Osteoblast (primary cell): ENCODE data around the gene IFRD2. TPM values are rescaled to one million over a fixed set of nuclear protein-coding genes. Genes with fewer than 3 reads are reported as not detected.
"Not testable (repeated sequence)": the region's sequence is repeated elsewhere in the genome, so short reads cannot be mapped to it uniquely, and the experiment has no call there.

ENCODE experiments used
- DNase-seq: peaks from one replicate; pipeline ENCODE4 v3.0.0; 2011; ENCODE audit warnings: low spot score, mixed read lengths; ENCODE audit not compliant: insufficient read length; ENCODE audit errors: missing footprints
- H2AFZ ChIP-seq: 2 replicates; pipeline ENCODE4 v1.6.0; 2011; ENCODE audit warnings: mild to moderate bottlenecking, low read length
- H3K27ac ChIP-seq: 2 replicates; pipeline ENCODE4 v1.5.1; 2011; ENCODE audit warnings: mild to moderate bottlenecking, low read depth, low read length, moderate library complexity
- H3K27me3 ChIP-seq: 2 replicates; pipeline ENCODE4 v1.6.0; 2012; ENCODE audit warnings: mild to moderate bottlenecking, control low read depth, inconsistent platforms, low read length, moderate library complexity; ENCODE audit not compliant: insufficient read depth
- H3K36me3 ChIP-seq: 2 replicates; pipeline ENCODE4 v1.5.1; 2011; ENCODE audit warnings: mild to moderate bottlenecking, low read length, control low read depth, moderate library complexity; ENCODE audit not compliant: insufficient read depth
- H3K4me1 ChIP-seq: 2 replicates; pipeline ENCODE4 v1.5.1; 2011; ENCODE audit warnings: mild to moderate bottlenecking, low read length, control low read depth, moderate library complexity; ENCODE audit not compliant: insufficient read depth
- H3K4me2 ChIP-seq: 2 replicates; pipeline ENCODE4 v1.6.0; 2011; ENCODE audit warnings: mild to moderate bottlenecking, low read length; ENCODE audit not compliant: insufficient read depth
- H3K4me3 ChIP-seq: fragments of 200-600 bp; sonication (generic); 3 replicates; pipeline ENCODE4 v1.5.1; 2012; ENCODE audit warnings: mild to moderate bottlenecking, low read length, inconsistent platforms; ENCODE audit not compliant: insufficient read depth
- H3K79me2 ChIP-seq: 2 replicates; pipeline ENCODE4 v1.6.0; 2012; ENCODE audit warnings: mild to moderate bottlenecking, low read length, control low read depth, inconsistent platforms; ENCODE audit not compliant: insufficient read depth
- H3K9me3 ChIP-seq: 2 replicates; pipeline ENCODE4 v1.5.1; 2011; ENCODE audit warnings: low read depth, low read length, control low read depth
- H4K20me1 ChIP-seq: 2 replicates; pipeline ENCODE4 v1.6.0; 2012; ENCODE audit warnings: mild to moderate bottlenecking, low read length, control low read depth; ENCODE audit not compliant: insufficient read depth
- total RNA-seq: library from RNA; depleted of rRNA; stranded (reverse); fragments of >200 nt; gene quantifications from 2 replicates; pipeline ENCODE4 v1.2.3, GENCODE V29; 2012
- TF ChIP-seq, protein P1 (sequence below): IDR thresholded peaks from 2 replicates; pipeline ENCODE4 v1.5.1; 2011; ENCODE audit warnings: mild to moderate bottlenecking, low read depth, low read length, moderate library complexity; ENCODE audit errors: extremely low read depth

The IFRD2 gene
- total RNA-seq, 1 donor = 65.1 TPM

DNA sequence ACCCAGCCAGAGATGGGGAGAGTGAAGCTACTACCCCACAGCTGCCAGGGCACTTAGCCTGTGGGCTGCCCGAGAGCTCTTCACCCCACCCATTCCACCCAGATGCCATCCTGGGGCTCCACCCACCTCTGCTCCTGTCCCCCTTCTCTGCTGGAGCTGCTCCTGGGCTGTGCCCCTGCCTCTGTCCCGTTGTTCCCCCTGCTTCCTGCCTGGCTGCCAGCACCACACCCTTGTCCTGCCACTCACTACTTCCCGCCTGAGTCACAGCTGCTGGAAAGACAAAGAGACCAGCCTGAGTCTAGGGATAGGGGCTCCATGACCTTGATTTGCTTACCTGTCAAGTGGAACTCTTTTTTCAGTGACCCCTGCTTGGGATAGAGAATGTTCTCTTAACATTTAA lies 43.8 kb downstream of the IFRD2 start:
- Histone ChIP-seq H3K4me2 (no peak overlapping the region), H3K4me3 (no peak overlapping the region), H4K20me1 (peaks cover 77% of the 10 kb centered on the region), H3K27me3 (no peaks in the 10 kb centered on the region), H3K79me2 (peaks cover 91% of the 10 kb centered on the region), H3K36me3 (peaks cover 33% of the 10 kb centered on the region), H3K27ac (peak overlapping the region; percentile 15), H3K4me1 (peaks cover 64% of the 10 kb centered on the region), H2AFZ (no peak overlapping the region), H3K9me3 (no peaks in the 10 kb centered on the region)
- TF ChIP-seq, protein P1, sequence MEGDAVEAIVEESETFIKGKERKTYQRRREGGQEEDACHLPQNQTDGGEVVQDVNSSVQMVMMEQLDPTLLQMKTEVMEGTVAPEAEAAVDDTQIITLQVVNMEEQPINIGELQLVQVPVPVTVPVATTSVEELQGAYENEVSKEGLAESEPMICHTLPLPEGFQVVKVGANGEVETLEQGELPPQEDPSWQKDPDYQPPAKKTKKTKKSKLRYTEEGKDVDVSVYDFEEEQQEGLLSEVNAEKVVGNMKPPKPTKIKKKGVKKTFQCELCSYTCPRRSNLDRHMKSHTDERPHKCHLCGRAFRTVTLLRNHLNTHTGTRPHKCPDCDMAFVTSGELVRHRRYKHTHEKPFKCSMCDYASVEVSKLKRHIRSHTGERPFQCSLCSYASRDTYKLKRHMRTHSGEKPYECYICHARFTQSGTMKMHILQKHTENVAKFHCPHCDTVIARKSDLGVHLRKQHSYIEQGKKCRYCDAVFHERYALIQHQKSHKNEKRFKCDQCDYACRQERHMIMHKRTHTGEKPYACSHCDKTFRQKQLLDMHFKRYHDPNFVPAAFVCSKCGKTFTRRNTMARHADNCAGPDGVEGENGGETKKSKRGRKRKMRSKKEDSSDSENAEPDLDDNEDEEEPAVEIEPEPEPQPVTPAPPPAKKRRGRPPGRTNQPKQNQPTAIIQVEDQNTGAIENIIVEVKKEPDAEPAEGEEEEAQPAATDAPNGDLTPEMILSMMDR = no peak
- DNase-seq = peak; percentile 89

DNA sequence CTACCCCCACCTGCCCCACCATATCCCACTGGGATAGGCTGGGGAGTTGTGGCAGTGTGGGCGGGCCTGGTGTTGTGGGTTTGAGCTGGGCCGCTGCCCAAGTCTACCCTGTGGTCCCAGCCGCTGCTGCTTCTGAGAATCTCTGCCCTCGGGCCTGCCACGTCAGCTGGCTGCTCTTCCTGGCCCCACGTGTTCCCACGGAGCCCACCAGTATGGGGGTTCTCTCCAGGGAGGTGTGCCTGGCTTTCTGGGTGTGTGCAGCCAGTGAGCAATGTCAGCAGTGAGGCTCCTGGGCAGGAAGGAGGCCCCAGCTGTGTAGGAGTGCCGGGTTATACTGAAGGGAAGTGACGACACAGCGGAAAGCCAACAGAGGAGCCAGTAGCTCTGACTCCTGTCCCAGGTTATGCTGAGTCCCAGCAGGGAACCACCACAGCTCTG lies 45.7 kb downstream of the IFRD2 start:
- H3K27ac ChIP-seq = peak overlapping the region; percentile 95
- H3K27me3 ChIP-seq = no peaks in the 10 kb centered on the region
- peaks cover 77% of the 10 kb centered on the region for H3K4me1 ChIP-seq
- peaks cover 91% of the 10 kb centered on the region for H3K79me2 ChIP-seq
- H3K4me2 ChIP-seq = peak overlapping the region; percentile 85
- peak overlapping the region; percentile 69 for H3K4me3 ChIP-seq
- no peaks in the 10 kb centered on the region for H3K9me3 ChIP-seq
- H4K20me1 ChIP-seq = peaks cover 77% of the 10 kb centered on the region
- H2AFZ ChIP-seq = peak overlapping the region; percentile 60
- TF ChIP-seq, protein P1 = peak; percentile 5
- peaks cover 17% of the 10 kb centered on the region for H3K36me3 ChIP-seq
- peak; percentile 98 for DNase-seq

GRCh38 chr3:50245831-50246516 lies 46.3 kb downstream of the IFRD2 start:
- H4K20me1 ChIP-seq = peaks cover 76% of the 10 kb centered on the region
- H3K4me2 ChIP-seq = peak overlapping the region; percentile 85
- peak overlapping the region; percentile 60 for H2AFZ ChIP-seq
- no peaks in the 10 kb centered on the region for H3K27me3 ChIP-seq
- peaks cover 91% of the 10 kb centered on the region for H3K79me2 ChIP-seq
- peaks cover 75% of the 10 kb centered on the region for H3K4me1 ChIP-seq
- H3K4me3 ChIP-seq = peak overlapping the region; percentile 69
- H3K27ac ChIP-seq = peak overlapping the region; percentile 95
- peaks cover 13% of the 10 kb centered on the region for H3K36me3 ChIP-seq
- TF ChIP-seq, protein P1 = peak; percentile 91
- H3K9me3 ChIP-seq = no peaks in the 10 kb centered on the region
- peak; percentile 98 for DNase-seq

- TF ChIP-seq, protein P1 = no peak
- peak; percentile 61 for DNase-seq
- H3K27me3 ChIP-seq = no peaks in the 10 kb centered on the region
- peaks cover 91% of the 10 kb centered on the region for H3K79me2 ChIP-seq
- no peak overlapping the region for H2AFZ ChIP-seq
- peak overlapping the region; percentile 85 for H3K4me2 ChIP-seq
- H3K4me3 ChIP-seq = peak overlapping the region; percentile 69
- H3K9me3 ChIP-seq = no peaks in the 10 kb centered on the region
- peak overlapping the region; percentile 95 for H3K27ac ChIP-seq
- peaks cover 74% of the 10 kb centered on the region for H4K20me1 ChIP-seq
- H3K36me3 ChIP-seq = peaks cover 11% of the 10 kb centered on the region
- peaks cover 75% of the 10 kb centered on the region for H3K4me1 ChIP-seq
These were observed 46.9 kb downstream of the IFRD2 start for GRCh38 chr3:50245251-50245745.

DNA sequence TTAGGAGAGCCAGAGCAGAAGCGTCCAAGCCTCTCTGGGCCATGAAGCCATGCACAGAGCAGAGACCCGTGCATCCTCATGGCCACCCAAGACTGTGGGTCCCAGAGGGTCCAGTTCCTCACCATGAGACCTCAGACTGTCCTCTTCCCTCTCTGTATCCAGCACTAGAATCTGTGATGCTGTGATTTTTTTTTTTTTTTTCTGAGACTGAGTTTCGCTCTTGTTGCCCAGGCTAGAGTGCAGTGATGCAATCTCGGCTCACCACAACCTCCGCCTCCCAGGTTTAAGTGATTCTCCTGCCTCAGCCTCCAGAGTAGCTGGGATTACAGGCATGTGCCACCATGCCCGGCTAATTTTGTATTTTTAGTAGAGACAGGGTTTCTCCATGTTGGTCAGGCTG lies 47.4 kb downstream of the IFRD2 start:
- peak overlapping the region; percentile 95 for H3K27ac ChIP-seq
- not testable (repeated sequence) for H3K9me3 ChIP-seq, H3K27me3 ChIP-seq, DNase-seq, H3K4me3 ChIP-seq, H2AFZ ChIP-seq, H3K4me2 ChIP-seq
- H3K79me2 ChIP-seq = peaks cover 91% of the 10 kb centered on the region
- H4K20me1 ChIP-seq = peaks cover 74% of the 10 kb centered on the region
- H3K36me3 ChIP-seq = peaks cover 11% of the 10 kb centered on the region
- H3K4me1 ChIP-seq = peaks cover 75% of the 10 kb centered on the region
